Stimulated activated CD4-positive, alpha-beta T cell treated with anti-CD3 and anti-CD28 coated beads, Interleukin-15, amount 100 ng/mL, for 48 hours (primary cell): ENCODE data around the gene SEMA7A.
"Not testable (repeated sequence)": the region's sequence is repeated elsewhere in the genome, so short reads cannot be mapped to it uniquely, and the experiment has no call there.

ENCODE experiments used
- DNase-seq, 2 donors: peaks; one replicate each; pipeline ENCODE4 v3.0.0-alpha.2; 2020; ENCODE audit warnings: low read depth in 2 of 2

Gene SEMA7A

DNA sequence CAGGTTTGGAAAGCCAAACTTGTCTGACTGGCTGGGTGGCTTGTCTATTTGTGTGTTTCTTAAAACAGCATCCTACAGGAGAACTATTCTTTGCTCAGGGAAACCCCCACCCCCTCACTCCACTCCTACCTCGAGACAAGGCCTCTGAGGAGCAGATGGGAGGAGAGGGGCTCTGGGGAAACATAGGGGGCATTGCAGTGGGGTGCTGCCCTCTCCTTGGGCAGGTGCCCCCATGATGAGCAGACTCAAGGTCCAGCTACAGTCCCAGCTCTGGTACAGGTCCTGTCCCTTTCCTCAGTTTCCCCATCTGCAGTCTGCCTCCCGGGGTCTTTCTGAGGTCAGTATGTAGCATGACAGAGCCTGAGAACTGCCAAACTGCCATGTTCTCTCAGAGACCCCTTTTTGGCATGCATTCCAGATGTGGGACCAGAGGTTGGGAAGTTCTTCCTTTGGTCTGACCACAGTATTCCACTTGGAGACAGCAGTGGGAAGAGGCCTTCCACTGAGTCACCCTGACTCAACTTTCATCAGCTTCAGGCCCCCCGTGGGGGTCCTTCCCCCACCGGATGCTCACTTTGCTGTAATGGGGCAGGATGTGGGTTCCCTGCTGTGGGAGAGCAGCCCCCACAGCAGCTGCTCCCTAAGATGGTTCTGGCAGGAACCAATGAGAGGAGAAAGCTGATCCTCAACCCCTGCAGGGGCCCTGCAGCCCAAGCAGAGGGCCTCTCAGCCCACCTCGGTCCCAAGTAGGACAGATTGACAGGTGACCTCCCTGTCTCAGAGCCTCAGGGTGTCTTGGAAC lies 34.0 kb downstream of the SEMA7A start:
- peak in 1 of 2 donors; percentile 51 for DNase-seq

DNA sequence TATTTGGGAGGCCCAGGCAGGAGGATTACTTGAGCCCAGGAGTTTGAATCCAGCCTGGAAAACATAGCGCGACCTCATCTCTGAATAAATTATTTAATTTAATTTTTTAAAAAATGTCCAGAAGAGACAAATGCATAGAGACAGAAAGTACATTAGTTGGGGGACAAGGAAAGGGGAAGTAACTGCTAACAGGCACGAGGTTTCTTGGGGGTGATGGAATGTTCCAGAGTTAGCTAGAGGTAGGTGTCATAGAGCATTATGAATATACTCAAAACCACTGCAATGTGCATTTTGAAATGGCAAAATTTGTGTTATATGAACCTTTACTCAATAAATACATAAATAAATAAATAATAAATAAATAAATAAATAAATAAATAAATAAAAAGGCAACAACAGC lies 34.7 kb downstream of the SEMA7A start:
- no peak for DNase-seq

DNA sequence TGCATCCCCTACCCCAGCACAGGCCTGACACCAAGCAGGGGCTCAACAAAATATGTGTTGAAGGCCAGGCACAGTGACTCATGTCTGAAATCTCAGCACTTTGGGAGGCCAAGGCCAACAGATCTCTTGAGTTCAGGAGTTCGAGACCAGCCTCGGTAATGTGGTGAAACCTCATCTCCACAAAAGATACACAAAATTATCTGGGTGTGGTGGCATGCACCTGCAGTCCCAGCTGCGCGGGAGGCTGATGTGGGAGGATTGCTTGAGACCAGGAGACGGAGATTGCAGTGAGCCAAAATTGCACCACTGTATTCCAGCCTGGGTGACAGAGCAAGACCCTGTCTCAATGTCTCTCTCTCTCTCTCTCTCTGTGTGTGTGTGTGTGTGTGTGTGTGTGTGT lies 35.6 kb downstream of the SEMA7A start:
- no peak for DNase-seq

DNA sequence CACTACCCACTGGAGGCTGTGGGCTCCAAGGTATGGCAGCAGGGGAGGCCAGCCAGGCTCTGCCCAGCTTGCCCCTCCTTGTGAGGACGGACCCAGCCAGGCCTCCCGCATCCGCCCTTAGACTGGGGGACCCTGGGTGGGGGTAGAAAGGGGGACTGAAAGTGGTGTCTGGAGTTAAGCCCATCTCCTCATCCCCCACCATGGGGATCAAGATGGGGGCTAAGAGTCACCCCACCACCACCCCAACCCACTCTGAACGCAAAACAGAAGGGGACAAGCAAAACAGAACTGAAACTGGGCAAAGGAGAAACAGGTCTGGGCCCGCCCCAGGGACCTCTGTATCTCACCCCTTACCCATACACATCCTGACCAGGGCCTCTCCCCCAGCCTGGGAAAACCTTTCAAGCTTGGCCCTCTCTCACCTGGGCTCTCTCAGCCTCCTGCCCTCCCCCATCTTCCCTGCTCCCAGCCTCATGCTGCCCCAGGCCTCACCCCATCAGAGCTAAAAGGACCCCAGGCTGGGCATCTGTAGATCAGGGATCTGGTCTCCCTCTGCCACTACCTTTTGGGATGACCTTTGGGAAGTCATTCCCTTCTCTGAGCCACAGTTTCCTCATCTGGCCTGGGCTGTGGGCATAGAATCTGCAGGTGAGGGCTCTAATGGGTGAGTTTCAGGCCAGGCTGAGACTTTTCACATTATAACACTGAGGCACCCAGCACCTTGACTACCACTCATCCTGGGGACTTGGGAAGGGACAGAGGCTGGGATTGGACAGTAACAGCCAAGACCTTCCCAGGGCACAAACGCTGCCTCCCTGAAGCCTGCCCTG lies 36.3 kb downstream of the SEMA7A start:
- DNase-seq: no peak

DNA sequence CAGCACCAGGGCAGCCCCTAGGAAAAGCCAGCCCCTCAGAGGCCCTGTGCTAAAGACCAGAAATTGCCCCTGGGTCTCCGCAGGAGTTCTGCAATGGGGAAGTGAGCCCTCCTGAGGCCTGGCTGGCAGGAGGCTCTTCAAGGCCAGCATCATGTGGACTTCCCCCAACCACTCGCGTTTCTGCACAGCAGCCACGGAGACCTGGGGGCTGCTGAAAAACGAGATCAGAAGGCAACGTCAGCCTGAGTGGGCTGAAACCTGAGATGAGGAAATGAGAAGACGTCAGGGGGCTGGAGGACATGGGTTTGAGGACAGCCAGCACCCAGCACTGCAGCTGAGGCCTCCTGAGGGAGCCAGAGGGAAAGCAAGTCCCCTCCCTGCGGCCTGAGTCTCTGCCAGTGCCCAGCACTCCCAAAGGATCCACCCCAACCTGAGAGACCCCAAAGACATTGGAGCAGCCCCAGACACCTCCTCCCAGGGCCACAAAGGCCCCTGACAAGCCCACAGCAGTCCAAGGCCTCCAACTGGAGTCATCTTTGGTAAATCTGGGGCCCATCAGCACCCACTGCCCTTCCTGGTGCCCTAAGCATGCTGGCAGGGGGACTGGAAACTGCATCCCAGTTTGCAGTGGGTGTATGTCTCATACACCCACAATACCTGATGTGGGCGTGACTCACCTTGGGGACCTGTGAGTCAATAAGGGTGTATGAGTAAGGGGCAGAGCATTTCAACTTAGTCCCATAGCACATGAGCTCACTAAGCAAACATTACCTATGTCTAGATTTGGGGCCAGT lies 37.1 kb downstream of the SEMA7A start:
- peak in 1 of 2 donors; percentile 64 for DNase-seq

DNA sequence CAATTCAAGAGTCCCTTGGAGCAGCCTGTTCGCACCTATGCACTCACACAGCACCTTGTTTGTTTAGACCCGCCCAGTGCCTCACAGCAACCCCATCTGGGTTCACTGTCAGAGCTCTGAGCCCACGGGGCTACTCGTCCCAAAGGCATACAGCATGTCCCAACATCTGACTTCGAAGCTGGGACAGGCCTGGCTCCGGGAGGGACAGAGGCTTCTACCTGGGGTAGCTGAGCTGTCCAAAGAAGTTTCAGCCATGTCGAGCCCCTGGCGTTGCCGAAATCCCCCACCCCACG lies 37.7 kb downstream of the SEMA7A start:
- no peak for DNase-seq

DNA sequence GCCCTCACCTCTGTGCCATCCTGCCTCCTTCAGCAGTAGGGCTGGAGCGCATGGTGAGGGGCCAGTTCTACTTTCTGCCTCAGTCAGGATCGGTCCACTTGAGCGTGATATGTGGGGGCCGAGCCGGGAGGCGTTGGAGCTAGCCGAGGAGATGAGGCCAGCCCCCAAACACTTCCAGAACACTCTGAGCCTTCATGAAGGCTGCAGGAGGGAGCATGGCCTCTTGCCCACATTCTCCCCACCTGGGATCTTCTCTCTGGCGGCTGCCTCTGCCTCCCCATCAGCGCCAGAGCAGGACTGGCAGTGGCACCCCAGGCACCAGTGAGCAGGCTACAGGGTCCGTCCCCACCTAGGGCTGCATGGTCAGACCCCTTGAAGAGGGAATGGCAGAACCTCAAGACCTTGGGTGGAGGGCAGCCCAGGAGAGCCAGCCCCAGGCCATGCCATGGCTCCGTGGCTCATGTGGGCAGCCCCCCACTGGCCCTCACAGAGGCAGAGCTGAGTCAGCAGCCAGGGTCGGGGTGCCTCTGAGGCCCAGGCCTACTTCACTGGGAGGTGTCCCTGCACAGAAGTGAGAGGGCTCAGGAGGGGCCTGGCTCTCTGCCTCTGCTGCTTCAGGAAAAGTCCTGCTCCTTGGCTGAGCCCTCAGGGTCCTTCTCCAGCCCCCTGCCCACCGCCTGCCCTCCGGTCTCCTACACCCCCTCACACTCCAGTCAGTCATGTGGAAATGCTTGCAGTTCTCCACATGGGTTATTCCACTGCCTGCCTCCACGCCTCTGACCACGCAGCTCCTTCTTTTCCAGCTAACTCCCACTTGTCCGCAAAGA lies 38.2 kb downstream of the SEMA7A start:
- no peak for DNase-seq

DNA sequence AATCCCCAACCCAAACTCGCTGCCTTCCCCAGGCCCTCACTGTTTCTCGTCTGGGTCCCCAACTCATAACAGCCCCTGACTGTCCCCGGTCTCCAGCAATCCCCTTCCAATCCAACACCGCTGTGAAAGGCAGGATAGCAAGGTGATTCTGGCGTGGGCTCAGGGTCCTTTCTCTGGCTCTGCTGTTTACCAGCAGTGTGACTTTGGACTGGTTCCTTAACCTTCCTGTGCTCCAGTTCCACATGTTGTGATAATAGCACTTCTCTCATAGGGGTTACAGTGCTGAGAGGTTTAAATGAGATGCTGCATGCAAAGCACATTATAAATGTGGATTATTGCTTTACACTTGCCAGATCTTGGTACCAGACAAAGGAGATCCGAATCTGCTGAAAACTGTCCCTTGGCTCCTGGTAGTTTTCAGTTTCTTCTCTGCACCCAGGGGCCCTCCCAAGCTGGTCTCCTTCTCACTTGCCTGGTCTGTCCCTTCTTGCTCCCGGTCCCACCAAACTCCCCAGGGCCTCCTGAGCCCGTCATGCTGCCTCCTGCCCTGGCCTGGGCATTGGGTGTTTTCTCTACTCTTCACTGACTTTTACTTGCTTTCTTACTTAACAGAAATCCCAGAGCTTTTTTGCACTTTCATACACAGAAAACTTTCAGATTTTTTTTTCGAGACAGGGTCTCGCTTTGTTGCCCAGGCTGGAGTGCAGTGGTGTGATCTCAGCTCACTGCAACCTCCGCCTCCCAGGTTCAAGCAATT lies 39.5 kb downstream of the SEMA7A start:
- DNase-seq: no peak

DNA sequence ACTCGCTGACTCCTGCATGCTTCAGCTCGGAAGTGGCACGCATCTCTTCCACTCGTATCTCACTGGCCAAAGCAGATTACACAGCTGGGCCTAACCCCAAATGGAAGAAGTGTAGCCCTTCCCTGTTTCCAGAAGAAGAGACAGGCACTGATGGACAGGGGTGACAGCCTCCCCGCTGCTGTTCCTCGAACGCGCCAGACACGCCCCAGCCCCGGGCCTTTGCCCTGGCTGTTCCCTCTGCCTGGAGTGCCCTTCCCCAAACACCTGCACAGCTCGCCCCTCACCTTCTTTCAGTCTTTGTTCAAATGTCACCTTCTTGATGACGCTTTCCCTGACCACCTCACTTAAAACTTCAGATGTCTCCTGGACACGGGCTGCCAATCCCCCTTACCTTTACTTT lies 40.3 kb downstream of the SEMA7A start:
- DNase-seq: no peak

DNA sequence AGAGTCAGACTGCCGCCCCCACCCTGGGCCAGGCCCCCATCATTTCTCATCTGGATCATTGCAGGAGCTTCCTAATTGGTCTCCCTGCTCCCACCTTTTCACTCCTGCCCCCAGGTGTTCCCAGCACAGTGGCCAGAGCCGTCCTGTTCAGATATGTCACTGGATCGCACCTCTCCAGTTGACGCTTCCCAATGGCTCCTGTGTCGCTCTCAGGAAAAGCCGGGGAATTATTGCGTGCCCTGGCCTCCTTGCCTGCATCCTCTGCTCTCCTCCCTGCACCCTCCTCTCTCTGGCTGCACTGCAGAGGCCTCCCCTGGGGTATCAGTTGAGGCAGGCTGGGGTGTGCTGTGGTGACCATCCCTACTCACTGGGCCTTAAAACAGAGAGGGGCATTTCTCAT lies 40.9 kb downstream of the SEMA7A start:
- no peak for DNase-seq

DNA sequence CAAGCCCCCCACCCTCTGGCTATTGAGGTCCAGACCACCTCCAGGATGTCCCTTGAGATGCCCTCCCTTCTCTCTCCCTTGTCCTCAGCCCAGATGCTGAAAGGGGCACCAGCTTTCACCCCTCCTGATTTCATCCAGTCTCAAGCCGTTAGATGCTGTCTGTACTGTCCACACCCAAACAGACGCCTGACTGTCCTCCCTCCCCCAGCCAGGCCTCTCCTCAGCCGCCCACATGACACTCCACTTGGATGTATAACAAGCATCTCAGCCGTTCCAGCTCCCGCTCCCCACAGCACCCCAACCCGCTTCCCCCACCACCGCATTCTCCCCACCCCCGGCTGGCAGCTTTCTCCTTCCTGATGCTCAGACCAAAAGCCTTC lies 41.3 kb downstream of the SEMA7A start:
- DNase-seq: no peak

DNA sequence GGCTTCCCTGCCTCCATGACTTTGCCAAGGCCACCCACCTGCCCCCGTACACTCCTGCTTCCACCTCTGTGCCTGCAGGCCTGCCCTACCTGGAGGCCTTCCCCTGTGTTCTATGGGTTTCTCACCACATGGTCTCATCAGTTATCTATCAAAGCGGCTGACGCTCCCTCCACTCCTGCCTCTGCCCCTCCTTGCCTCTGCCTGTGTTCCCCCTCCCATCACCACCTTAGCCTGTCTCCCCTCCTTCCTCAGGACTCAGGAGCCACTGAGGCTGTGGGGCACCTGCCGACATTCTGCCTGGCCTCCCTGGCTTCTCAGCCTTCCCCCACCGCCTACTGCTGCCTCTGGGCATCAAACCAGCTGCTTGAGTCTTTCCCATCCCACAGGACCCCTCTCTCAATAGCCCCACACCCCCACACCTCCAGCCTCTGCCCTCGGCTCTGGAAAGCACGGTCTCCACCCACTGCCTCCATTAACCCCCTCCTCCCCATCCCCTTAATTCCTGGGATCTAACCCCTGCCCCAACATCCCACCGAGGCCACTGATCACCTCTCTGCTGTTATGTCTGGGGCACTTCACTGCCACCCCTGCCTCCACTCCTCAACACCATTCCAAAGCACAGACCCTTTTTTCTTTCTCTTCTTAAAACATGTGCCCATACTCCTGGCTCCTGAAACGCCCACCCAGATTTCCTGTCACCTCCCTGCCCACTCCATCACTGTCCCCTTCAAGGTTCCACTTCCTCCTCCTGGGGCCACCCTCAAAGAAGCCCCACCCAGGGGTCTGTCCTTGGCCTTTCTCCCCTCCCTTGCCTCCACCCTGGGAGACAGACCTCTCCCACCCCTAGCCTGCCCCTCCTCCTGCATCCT lies 41.9 kb downstream of the SEMA7A start:
- DNase-seq: no peak

DNA sequence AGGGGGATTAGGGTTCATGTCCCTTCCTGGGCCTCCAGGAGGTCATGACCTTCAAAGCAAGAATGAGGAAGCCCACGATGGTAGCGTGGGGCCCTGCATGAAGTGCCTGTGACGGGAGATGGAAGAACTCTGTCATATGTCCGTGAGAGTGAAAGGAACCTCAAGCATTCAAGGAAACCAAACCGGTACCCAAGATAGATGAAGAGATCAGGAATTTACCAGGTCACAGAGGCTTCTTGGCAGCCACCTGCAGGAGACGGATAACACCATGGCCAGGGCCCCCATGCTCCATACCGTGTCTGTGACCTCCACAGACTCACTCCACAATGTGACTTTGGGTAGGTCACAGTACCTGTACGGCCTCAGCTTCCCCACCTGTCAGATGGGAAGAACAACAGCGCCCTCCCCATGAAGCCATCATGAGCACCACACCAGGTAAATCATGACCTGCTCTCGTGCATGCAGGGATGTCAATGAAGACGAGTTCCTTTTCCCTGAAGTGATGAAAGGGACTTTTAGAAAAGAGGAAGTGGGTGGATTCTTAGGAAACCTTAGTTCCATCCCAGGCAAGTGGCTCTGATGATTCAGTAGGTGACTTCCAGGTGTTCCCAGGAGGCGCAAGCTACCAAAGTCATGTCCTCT lies 43.0 kb downstream of the SEMA7A start:
- DNase-seq: no peak

DNA sequence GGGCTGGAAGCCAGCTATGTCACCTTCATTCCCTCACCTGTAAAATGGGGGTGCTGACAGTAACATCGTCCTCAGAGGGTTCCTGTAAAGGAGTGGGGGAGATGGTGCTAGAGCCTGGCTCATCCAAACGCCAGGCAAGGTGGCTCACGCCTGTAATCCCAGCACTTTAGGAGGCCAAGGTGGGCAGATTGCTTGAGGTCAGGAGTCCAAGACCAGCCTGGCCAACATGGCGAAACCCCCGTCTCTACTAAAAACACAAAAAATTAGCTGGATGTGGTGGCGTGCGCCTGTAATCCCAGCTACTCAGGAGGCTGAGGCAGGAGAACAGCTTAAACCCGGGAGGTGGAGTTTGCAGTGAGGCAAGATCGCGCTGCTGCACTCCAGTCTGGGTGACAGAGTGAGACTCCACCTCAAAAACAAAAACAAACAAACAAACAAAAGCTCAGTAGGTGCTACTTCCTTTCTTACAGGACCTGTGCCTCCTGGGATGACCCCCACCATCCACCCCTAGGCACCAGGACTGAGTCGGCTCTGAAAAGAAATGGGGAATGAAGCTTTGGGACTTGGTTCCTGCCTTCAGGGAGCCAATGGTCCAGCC lies 43.6 kb downstream of the SEMA7A start:
- DNase-seq: not testable (repeated sequence)

DNA sequence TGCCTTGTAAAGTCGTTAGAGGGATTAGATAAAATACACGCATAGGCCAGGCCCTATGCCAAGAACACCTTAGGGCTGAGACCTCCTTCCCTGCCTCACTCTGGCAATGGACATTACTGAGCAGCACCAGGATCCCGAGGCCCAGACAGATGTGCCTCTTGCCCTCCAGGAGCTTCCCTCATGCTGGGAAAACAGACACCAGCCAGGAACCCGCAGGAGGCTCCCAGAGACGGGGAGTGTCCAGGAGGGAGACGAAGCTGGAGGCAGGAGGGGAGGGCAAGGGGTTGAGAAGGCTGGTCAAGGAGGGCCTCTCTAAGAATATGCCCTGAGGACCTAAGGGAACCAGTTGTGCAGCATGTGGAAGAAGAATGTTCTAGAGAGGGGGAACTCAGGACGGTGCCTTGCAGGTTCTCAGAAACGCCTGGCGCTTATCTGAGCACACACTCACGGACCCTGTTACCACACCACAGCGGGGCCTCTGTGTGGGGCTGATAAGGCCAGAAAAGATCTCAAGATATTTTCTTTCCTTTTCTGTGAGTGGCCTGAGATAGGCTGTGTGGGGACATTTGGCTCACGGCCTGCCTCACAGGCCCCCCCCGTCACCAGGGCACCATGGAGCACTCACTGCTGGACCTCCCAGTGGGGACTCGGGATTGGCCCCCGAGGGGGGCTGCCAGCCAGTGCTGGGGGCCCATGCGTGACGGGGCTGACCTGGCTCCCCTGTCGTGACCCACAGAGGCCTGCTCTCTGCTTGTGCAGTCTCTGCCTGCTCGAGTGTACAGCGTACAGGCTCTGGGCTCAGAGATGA lies 44.3 kb downstream of the SEMA7A start:
- no peak for DNase-seq

DNA sequence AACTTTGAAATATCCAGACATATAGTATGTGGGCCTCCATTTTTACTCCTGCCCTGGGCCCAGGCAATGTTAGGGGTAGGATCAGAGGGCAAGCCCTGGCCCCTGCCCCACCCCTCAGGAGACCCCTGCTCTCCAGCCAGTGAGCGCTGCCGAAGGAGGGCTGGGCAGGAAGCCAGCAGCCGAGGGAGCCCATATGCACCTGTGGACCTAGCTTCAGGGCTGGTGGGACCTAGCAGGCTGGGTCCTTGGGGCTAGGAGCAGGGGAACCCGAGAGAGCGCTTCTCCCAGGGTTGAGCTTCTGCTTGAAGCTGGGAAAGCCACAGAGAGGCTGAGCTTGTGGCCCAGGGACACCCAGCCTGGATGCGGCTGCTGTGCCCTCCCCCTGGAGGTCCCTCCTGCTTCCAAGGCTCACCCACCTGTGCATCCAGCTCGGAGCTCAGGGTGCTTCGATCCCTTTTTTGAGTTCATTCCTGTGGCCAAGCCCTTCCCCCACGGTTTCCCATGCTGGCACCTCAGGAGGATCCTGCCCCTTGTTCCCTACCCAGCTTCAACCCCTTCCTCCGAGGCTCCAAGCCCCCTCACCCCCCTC lies 45.3 kb downstream of the SEMA7A start:
- DNase-seq: no peak

DNA sequence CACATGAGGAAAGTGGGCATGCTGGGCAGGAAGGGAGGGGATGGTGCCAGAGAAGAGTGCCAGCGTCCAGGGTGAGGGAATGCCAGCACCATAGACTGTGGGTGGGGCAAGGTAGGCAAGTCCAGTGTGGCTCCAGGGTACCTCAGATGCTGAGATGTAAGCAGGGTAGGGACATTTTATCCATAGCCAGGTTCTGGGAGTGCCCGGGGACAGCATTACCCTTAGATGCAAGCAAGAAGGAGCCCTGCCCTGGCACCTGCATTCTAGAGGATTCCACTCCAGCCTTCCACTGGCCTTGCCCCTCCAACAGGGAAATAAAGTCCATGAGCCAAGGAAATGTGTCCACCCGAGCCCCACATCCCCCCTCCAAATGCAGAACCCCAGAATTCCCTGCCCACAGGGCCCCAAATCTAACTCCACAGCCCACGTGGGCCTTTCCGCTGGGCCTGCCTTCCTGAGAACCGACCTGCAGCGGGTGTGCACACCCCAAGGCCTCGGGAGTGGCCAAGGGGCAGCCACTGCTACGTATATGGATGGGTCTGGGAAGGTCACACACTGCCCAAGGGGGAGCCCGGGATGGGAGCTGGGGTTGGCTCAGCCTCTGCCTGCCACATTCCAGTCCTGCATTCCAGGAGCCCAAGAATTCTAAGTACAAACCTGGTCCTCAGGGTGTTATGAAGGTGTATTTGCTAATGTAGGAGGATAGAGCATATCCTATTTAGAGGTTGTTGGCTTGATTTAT lies 46.0 kb downstream of the SEMA7A start:
- no peak for DNase-seq
